Panc1 (cell line): ENCODE results near the gene KRTAP10-10. TPM values are rescaled to one million over a fixed set of nuclear protein-coding genes. Genes with fewer than 3 reads are reported as not detected.

Experiments used
- ATAC-seq: fragments of 200-7000 bp; cut with Tn5 transposase; 2 replicates; pipeline ENCODE4 v1.9.1; 2020; ENCODE audit warnings: mild to moderate bottlenecking, moderate library complexity
- BruUV-seq: library from RNA; stranded (reverse); fragments of 400-500 nt; replicated peaks from 2 replicates; lab custom pipeline; 2021; lab: Mats Ljungman, UMichigan
- CTCF ChIA-PET: fragments of 300-600 bp; sonication (Branson Sonifier 250); formaldehyde crosslinking; loops from one replicate; lab custom pipeline; 2022; ENCODE audit warnings: antibody characterized with exemption; lab: Charles Lee
- POLR2A ChIA-PET: fragments of 300-600 bp; sonication (Branson Sonifier 250); formaldehyde crosslinking; loops from one replicate; lab custom pipeline; 2022; ENCODE audit warnings: antibody characterized with exemption; lab: Charles Lee
- DNase-seq: peaks from one replicate; pipeline ENCODE4 v3.0.0-alpha.2; 2010; ENCODE audit warnings: low read depth, low spot score
- H3K27ac ChIP-seq: 2 replicates; pipeline ENCODE4 v1.5.1; 2011; ENCODE audit warnings: mild to moderate bottlenecking, low read length, inconsistent platforms
- H3K27me3 ChIP-seq: fragments of 200-500 bp; sonication (Bioruptor generic); 2 replicates; pipeline ENCODE4 v1.6.0; 2014; ENCODE audit warnings: low read length, inconsistent platforms; ENCODE audit not compliant: control insufficient read depth, insufficient read depth
- H3K36me3 ChIP-seq: fragments of 200-500 bp; sonication (Bioruptor generic); 2 replicates; pipeline ENCODE4 v1.5.1; 2014; ENCODE audit warnings: inconsistent platforms, mild to moderate bottlenecking, low read length, moderate library complexity; ENCODE audit not compliant: control insufficient read depth, insufficient read depth
- H3K4me1 ChIP-seq: 2 replicates; pipeline ENCODE4 v1.5.1; 2011; ENCODE audit warnings: inconsistent platforms, mild to moderate bottlenecking, low read length, moderate library complexity; ENCODE audit not compliant: control insufficient read depth, insufficient read depth
- H3K4me3 ChIP-seq, 2 experiments: 2 replicates each; pipeline ENCODE4 v1.5.1; 2011 to 2012; ENCODE audit warnings: low read depth in 2 of 2, low read length in 2 of 2, mild to moderate bottlenecking in 2 of 2, inconsistent platforms in 1 of 2, moderate library complexity in 1 of 2
- H3K9me3 ChIP-seq: fragments of 200-500 bp; sonication (Bioruptor generic); 2 replicates; pipeline ENCODE4 v1.5.1; 2014; ENCODE audit warnings: low read depth, mild to moderate bottlenecking, inconsistent platforms, low read length, moderate library complexity; ENCODE audit not compliant: control insufficient read depth, insufficient read depth
- POLR2AphosphoS5 ChIP-seq: IDR thresholded peaks from 2 replicates; pipeline ENCODE4 v1.6.1; 2012; ENCODE audit warnings: mild to moderate bottlenecking, low read depth, low read length, moderate library complexity
- SIN3A ChIP-seq: IDR thresholded peaks from 2 replicates; pipeline ENCODE4 v1.6.1; 2012; ENCODE audit warnings: low read depth, mild to moderate bottlenecking, low read length, moderate library complexity, borderline replicate concordance; ENCODE audit not compliant: insufficient read depth
- TCF7L2 ChIP-seq: IDR thresholded peaks from 2 replicates; pipeline ENCODE4 v1.6.1; 2011; ENCODE audit warnings: mild to moderate bottlenecking, low read depth, low read length, inconsistent platforms
- in situ Hi-C: cut with HindIII; loops from 2 replicates; pipeline ENCODE4 v1.10.0; 2016; ENCODE audit warnings: low sequenced_read_pairs, low pct_unique_long_range_greater_than_20kb
- intact Hi-C: fragments of 100-400 bp; cut with micrococcal nuclease; formaldehyde crosslinking; loops from one replicate; pipeline ENCODE4 v1.10.0; 2022; ENCODE audit not compliant: unreplicated experiment
- total RNA-seq: library from RNA; stranded (reverse); gene quantifications from one replicate; pipeline ENCODE4 v1.2.1, GENCODE V29; 2021; ENCODE audit not compliant: unreplicated experiment
- TF ChIP-seq, protein P1 (sequence below): fragments of 450-650 bp; IDR thresholded peaks from 2 replicates; pipeline ENCODE4 v1.5.1; 2017; ENCODE audit warnings: mild to moderate bottlenecking
- TF ChIP-seq, protein P2 (sequence below), 2 experiments: IDR thresholded peaks; 2 replicates each; pipeline ENCODE4 v1.6.1; 2011 to 2012; ENCODE audit warnings: low read depth in 2 of 2, control low read depth in 1 of 2, low read length in 1 of 2, mild to moderate bottlenecking in 1 of 2, moderate library complexity in 1 of 2; ENCODE audit not compliant: insufficient read depth in 1 of 2

The KRTAP10-10 gene
- total RNA-seq, 1 experiment from 2014 or later: not detected

DNA sequence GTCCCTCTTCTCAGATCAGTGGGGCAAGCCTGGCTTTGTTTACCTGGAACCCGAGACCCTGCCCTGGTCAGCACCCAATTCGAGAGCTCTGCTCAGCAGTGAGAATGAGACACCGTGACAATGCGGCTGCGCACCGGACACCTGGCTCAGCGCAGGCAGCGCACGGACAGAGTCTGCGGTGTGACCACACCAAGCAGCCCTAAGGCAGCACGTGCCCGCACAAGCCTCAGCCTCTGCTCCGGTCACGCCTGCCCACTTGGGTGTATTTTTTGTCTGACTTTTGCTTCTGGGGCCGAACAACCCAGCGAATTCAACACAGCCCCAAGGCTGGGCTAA lies 20.6 kb upstream of the KRTAP10-10 start:
- Histone ChIP-seq H3K4me1 (no peaks in the 10 kb centered on the region), H3K4me3 (no peak overlapping the region), H3K27ac (no peak overlapping the region), H3K36me3 (no peaks in the 10 kb centered on the region), H3K27me3 (no peaks in the 10 kb centered on the region), H3K9me3 (no peaks in the 10 kb centered on the region; the same call in 1 of the 2 replicates)
- ATAC-seq (no peak), DNase-seq (no peak)
- BruUV-seq: no TSS peak
- TF ChIP-seq, protein P1, sequence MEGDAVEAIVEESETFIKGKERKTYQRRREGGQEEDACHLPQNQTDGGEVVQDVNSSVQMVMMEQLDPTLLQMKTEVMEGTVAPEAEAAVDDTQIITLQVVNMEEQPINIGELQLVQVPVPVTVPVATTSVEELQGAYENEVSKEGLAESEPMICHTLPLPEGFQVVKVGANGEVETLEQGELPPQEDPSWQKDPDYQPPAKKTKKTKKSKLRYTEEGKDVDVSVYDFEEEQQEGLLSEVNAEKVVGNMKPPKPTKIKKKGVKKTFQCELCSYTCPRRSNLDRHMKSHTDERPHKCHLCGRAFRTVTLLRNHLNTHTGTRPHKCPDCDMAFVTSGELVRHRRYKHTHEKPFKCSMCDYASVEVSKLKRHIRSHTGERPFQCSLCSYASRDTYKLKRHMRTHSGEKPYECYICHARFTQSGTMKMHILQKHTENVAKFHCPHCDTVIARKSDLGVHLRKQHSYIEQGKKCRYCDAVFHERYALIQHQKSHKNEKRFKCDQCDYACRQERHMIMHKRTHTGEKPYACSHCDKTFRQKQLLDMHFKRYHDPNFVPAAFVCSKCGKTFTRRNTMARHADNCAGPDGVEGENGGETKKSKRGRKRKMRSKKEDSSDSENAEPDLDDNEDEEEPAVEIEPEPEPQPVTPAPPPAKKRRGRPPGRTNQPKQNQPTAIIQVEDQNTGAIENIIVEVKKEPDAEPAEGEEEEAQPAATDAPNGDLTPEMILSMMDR: no peak
- TF ChIP-seq TCF7L2: no peak
- TF ChIP-seq POLR2AphosphoS5: no peak
- ChIA-PET POLR2A (no interaction called here), CTCF (no interaction called here)
- in situ Hi-C loops: no loop called here
- intact Hi-C loops: no loop called here

DNA sequence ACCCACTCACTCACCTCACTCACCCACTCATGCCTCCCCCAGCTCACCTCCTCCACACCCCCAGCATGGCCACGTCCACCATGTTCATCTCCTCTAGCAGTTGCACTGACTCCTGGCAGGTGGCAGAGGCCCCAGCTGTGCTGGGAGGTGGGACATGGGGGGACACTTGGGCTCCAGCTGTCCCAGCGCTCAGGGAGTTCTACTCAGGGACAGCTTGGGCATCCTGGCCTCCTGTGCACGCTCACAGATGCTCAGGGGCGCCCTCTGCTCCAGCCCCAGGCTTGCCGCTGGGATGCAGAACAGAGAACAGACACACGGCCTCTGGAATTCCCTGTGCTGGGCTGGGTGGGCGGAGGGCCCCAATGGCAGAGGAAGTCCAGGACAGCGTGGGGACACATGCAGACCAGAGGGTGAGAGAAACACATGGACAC lies 20.1 kb upstream of the KRTAP10-10 start:
- TF ChIP-seq, protein P2, sequence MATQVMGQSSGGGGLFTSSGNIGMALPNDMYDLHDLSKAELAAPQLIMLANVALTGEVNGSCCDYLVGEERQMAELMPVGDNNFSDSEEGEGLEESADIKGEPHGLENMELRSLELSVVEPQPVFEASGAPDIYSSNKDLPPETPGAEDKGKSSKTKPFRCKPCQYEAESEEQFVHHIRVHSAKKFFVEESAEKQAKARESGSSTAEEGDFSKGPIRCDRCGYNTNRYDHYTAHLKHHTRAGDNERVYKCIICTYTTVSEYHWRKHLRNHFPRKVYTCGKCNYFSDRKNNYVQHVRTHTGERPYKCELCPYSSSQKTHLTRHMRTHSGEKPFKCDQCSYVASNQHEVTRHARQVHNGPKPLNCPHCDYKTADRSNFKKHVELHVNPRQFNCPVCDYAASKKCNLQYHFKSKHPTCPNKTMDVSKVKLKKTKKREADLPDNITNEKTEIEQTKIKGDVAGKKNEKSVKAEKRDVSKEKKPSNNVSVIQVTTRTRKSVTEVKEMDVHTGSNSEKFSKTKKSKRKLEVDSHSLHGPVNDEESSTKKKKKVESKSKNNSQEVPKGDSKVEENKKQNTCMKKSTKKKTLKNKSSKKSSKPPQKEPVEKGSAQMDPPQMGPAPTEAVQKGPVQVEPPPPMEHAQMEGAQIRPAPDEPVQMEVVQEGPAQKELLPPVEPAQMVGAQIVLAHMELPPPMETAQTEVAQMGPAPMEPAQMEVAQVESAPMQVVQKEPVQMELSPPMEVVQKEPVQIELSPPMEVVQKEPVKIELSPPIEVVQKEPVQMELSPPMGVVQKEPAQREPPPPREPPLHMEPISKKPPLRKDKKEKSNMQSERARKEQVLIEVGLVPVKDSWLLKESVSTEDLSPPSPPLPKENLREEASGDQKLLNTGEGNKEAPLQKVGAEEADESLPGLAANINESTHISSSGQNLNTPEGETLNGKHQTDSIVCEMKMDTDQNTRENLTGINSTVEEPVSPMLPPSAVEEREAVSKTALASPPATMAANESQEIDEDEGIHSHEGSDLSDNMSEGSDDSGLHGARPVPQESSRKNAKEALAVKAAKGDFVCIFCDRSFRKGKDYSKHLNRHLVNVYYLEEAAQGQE (IDR thresholded peaks at IDR 0.05; ENCODE audit: insufficient read depth in 1 of 2, low read depth in 2 of 2, low read length in 1 of 2): no peak
- TF ChIP-seq, protein P1: no peak
- no peak for TF ChIP-seq SIN3A
- TF ChIP-seq TCF7L2: no peak
- TF ChIP-seq POLR2AphosphoS5: no peak
- no peaks in the 10 kb centered on the region for H3K4me1 ChIP-seq
- H3K36me3 ChIP-seq: no peaks in the 10 kb centered on the region
- DNase-seq: no peak
- no peak for ATAC-seq
- ChIA-PET CTCF (no interaction called here), POLR2A (no interaction called here)
- BruUV-seq: no TSS peak
- intact Hi-C loops: no loop called here
- H3K27ac ChIP-seq: no peak overlapping the region
- no peaks in the 10 kb centered on the region; the same call in 1 of the 2 replicates for H3K9me3 ChIP-seq
- in situ Hi-C loops: no loop called here
- no peak overlapping the region for H3K4me3 ChIP-seq
- H3K27me3 ChIP-seq: no peaks in the 10 kb centered on the region
